Upper lobe of right lung (tissue), 1 donor: ENCODE measurements around the gene XPO5. TPM values are rescaled to one million over a fixed set of nuclear protein-coding genes. Genes with fewer than 3 reads are reported as not detected.

Experiments
- ATAC-seq: fragments of 200-7000 bp; cut with Tn5 transposase; one replicate; pipeline ENCODE4 v1.9.1; 2020; ENCODE audit warnings: mild to moderate bottlenecking, moderate library complexity
- DNase-seq: peaks from one replicate; pipeline ENCODE4 v3.0.0-alpha.2; 2020
- H3K27ac ChIP-seq: fragments of 200-600 bp; one replicate; pipeline ENCODE4 v1.8.0; 2022
- H3K27me3 ChIP-seq: fragments of 200-600 bp; one replicate; pipeline ENCODE4 v1.8.0; 2022; ENCODE audit warnings: mild to moderate bottlenecking
- H3K36me3 ChIP-seq: fragments of 200-600 bp; one replicate; pipeline ENCODE4 v1.8.0; 2022
- H3K4me1 ChIP-seq: fragments of 200-600 bp; one replicate; pipeline ENCODE4 v1.8.0; 2022
- H3K4me3 ChIP-seq: fragments of 200-600 bp; one replicate; pipeline ENCODE4 v1.8.0; 2022; ENCODE audit warnings: mild to moderate bottlenecking
- H3K9me3 ChIP-seq: fragments of 200-600 bp; one replicate; pipeline ENCODE4 v1.8.0; 2022
- intact Hi-C: fragments of 100-400 bp; cut with DNase I; formaldehyde crosslinking; loops from one replicate; pipeline ENCODE4 v1.11.0; 2022
- total RNA-seq: library from RNA; stranded (reverse); fragmentation: NEBNext Ultra II Directional; extraction: Animal tissue kit (Norgen Biotek cat#: 25700); gene quantifications from one replicate; pipeline ENCODE4 v1.2.1, GENCODE V29; 2021
- TF ChIP-seq, protein P1 (sequence below): fragments of 200-600 bp; IDR thresholded peaks from one replicate; pipeline ENCODE4 v1.8.0; 2022; ENCODE audit warnings: antibody characterized with exemption
- donor health status: DM: no; HTN: yes; CAD: no; lungs with severe emphysema.

The XPO5 gene
- total RNA-seq, 1 donor from 2014 or later = 36.9 TPM

DNA sequence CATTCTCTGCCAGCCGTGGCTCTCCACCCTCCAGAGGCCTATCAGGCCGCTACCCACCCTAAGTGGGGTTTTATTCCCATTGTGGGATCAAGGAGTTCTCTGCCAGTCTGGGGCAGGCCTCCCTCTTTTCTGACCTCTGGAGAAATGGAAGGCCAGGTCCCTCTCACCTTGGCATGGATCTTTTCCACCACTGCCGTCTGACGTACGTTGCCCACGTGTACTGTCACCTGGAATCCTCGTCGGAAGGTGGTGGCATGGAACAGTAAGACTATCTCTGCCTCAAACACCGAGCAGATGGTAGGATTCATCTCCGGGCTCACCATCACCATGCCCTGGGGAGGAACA lies 46.0 kb upstream of the XPO5 start:
- Histone ChIP-seq H3K9me3 (no peaks in the 10 kb centered on the region), H3K36me3 (peaks cover 83% of the 10 kb centered on the region), H3K27ac (no peak overlapping the region), H3K4me1 (peaks cover 6% of the 10 kb centered on the region), H3K27me3 (no peaks in the 10 kb centered on the region), H3K4me3 (no peak overlapping the region)
- TF ChIP-seq, protein P1, sequence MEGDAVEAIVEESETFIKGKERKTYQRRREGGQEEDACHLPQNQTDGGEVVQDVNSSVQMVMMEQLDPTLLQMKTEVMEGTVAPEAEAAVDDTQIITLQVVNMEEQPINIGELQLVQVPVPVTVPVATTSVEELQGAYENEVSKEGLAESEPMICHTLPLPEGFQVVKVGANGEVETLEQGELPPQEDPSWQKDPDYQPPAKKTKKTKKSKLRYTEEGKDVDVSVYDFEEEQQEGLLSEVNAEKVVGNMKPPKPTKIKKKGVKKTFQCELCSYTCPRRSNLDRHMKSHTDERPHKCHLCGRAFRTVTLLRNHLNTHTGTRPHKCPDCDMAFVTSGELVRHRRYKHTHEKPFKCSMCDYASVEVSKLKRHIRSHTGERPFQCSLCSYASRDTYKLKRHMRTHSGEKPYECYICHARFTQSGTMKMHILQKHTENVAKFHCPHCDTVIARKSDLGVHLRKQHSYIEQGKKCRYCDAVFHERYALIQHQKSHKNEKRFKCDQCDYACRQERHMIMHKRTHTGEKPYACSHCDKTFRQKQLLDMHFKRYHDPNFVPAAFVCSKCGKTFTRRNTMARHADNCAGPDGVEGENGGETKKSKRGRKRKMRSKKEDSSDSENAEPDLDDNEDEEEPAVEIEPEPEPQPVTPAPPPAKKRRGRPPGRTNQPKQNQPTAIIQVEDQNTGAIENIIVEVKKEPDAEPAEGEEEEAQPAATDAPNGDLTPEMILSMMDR = no peak
- DNase-seq (no peak), ATAC-seq (no peak)
- intact Hi-C loops = no loop called here

DNA sequence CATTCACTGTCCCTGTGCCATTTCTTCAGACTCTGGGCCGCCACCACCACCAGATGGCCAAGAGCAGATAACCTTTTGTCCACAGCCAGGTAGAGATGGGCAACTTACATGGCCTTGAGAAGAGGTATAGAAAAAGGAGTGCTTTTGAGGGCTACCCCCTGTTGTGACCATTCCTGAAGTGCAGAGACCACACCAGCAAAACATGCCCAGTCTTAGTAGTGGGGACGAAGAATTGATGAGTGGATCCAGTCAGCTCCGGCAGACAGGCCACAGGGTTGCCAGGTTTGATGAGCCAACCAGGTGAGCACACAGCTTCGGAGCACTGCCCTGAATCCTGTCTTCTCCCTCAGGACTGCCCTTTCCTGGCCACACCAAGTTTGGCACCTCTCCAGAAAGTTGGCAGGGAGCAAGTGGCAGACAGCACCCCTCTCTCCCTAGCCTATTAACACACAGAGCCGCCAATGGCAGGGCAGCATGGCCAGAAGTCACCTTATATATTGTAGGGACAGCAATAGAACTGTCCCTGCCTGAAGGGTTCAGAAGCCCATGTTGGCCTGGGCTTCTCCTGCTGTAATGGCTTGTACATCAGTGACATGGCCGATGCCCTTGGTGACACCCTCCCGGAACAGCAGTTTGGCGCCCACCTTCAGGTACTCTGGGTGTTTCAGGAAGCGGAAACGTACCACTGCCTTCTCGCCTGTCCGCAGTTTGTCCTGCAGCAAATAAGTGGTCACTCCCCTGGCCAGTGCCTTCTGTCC lies 45.4 kb upstream of the XPO5 start:
- Histone ChIP-seq H3K4me3 (no peak overlapping the region), H3K27me3 (no peaks in the 10 kb centered on the region), H3K4me1 (peaks cover under 1% of the 10 kb centered on the region), H3K9me3 (no peaks in the 10 kb centered on the region), H3K27ac (no peak overlapping the region), H3K36me3 (peaks cover 82% of the 10 kb centered on the region)
- no peak for DNase-seq
- TF ChIP-seq, protein P1 = no peak
- intact Hi-C loops = no loop called here
- ATAC-seq = no peak

DNA sequence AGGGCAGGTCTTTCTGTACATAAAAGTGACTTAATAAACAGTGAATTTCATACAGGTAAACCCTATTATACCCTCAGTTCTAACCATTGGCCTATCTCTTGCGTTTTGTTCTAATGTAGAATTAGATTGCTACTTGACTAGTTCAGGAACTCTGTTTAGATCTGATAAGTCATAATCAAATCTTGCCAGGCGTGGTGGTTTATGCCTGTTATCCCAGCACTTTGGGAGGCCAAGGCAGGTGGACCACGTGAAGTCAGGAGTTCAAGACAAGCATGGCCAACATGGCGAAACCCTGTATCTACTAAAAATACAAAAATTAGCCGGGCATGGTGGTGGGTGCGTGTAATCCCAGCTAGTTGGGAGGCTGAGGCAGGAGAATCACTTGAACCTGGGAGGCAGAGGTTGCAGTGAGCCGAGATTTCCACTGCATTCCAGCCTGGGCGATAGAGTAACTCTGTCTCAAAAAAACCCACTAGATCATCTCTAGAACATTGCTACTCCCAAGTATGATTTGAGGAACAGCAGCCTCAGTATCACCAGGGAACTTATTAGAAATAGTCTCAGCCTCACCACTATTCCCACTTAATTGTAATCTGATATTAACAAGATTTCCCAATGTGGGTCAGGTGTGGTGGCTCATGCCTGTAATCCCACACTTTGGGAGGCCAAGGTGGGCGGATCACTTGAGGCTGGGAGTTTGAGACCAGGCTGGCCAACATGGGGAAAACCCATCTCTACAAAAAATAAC lies 41.1 kb upstream of the XPO5 start:
- H3K9me3 ChIP-seq = no peaks in the 10 kb centered on the region
- DNase-seq (no peak), ATAC-seq (no peak)
- no peaks in the 10 kb centered on the region for H3K27me3 ChIP-seq
- peaks cover 73% of the 10 kb centered on the region for H3K36me3 ChIP-seq
- TF ChIP-seq, protein P1 = no peak
- intact Hi-C loops = no loop called here
- no peak overlapping the region for H3K4me3 ChIP-seq
- H3K27ac ChIP-seq = no peak overlapping the region
- H3K4me1 ChIP-seq = no peaks in the 10 kb centered on the region

DNA sequence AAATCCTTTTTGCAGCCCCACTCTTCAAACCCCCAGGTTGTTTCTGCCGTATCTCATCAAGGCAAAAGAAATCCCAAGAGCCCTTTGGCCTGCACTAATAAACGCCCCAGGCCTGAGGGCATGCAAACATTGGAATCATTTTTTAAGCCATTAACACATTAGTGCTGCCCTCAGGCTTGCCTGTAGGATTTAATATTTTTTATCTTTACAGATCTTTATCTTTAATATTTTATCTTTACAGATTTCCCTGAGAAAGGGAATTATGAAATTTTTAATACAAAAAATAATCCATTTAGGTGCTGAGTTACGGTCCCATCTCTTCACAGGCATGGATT lies 38.5 kb upstream of the XPO5 start:
- ATAC-seq (no peak), DNase-seq (no peak)
- Histone ChIP-seq H3K4me1 (no peaks in the 10 kb centered on the region), H3K27ac (no peak overlapping the region), H3K36me3 (peaks cover 66% of the 10 kb centered on the region), H3K27me3 (no peaks in the 10 kb centered on the region), H3K9me3 (no peaks in the 10 kb centered on the region), H3K4me3 (no peak overlapping the region)
- TF ChIP-seq, protein P1 = no peak
- intact Hi-C loops = no loop called here

DNA sequence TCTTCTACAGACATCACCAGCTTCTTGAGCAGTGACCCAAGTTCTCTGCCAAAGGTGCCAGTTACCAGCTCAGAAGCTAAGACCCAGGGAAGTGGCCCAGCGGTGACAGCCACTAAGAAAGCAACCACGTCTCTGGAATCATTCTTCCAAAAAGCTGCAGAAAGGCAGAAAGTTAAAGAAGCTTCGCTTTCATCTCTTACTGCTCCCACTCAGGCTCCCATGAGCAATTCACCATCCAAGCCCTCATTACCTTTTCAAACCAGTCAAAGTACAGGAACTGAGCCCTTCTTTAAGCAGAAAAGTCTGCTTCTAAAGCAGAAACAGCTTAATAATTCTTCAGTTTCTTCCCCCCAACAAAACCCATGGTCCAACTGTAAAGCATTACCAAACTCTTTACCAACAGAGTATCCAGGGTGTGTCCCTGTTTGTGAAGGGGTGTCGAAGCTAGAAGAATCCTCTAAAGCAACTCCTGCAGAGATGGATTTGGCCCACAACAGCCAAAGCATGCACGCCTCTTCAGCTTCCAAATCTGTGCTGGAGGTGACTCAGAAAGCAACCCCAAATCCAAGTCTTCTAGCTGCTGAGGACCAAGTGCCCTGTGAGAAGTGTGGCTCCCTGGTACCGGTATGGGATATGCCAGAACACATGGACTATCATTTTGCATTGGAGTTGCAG lies 38.0 kb upstream of the XPO5 start:
- Histone ChIP-seq H3K4me3 (no peak overlapping the region), H3K4me1 (no peaks in the 10 kb centered on the region), H3K27me3 (no peaks in the 10 kb centered on the region), H3K36me3 (peaks cover 61% of the 10 kb centered on the region), H3K27ac (no peak overlapping the region), H3K9me3 (no peaks in the 10 kb centered on the region)
- no peak for DNase-seq
- TF ChIP-seq, protein P1 = no peak
- no peak for ATAC-seq
- intact Hi-C loops = no loop called here
